Astrocyte (in vitro differentiated cells and primary cell): ENCODE results near the gene APBB1IP. TPM values are rescaled to one million over a fixed set of nuclear protein-coding genes. Genes with fewer than 3 reads are reported as not detected.

Experiments used
- DNase-seq: peaks from one replicate; pipeline ENCODE4 v3.0.0-alpha.2; 2010; ENCODE audit warnings: low read depth
- FAIRE-seq: peaks from 2 replicates; lab custom pipeline; 2011; peaks lifted over from hg19 to GRCh38; lab: Jason Lieb, UNC
- H2AFZ ChIP-seq: 2 replicates; pipeline ENCODE4 v1.6.0; 2012; ENCODE audit warnings: low read depth, low read length, inconsistent platforms
- H3K27ac ChIP-seq: 2 replicates; pipeline ENCODE4 v1.5.1; 2011; ENCODE audit warnings: low read depth, low read length, inconsistent platforms
- H3K27me3 ChIP-seq: 2 replicates; pipeline ENCODE4 v1.6.0; 2011; ENCODE audit warnings: low read length, inconsistent platforms; ENCODE audit not compliant: insufficient read depth
- H3K36me3 ChIP-seq: 2 replicates; pipeline ENCODE4 v1.5.1; 2011; ENCODE audit warnings: low read length, inconsistent platforms; ENCODE audit not compliant: insufficient read depth
- H3K4me1 ChIP-seq: 2 replicates; pipeline ENCODE4 v1.5.1; 2011; ENCODE audit warnings: low read length, inconsistent platforms; ENCODE audit not compliant: insufficient read depth
- H3K4me2 ChIP-seq: 2 replicates; pipeline ENCODE4 v1.6.0; 2012; ENCODE audit warnings: low read length, inconsistent platforms
- H3K4me3 ChIP-seq: 2 replicates; pipeline ENCODE4 v1.5.1; 2011; ENCODE audit warnings: low read depth, mild to moderate bottlenecking, low read length, inconsistent platforms; ENCODE audit not compliant: insufficient read depth
- H3K79me2 ChIP-seq: 2 replicates; pipeline ENCODE4 v1.6.0; 2012; ENCODE audit warnings: mild to moderate bottlenecking, low read length, inconsistent platforms; ENCODE audit not compliant: insufficient read depth
- H3K9ac ChIP-seq: 2 replicates; pipeline ENCODE4 v1.6.0; 2012; ENCODE audit warnings: mild to moderate bottlenecking, low read length, inconsistent platforms
- H3K9me3 ChIP-seq: 2 replicates; pipeline ENCODE4 v1.5.1; 2012; ENCODE audit warnings: low read depth, mild to moderate bottlenecking, low read length, inconsistent platforms; ENCODE audit not compliant: insufficient read depth
- H4K20me1 ChIP-seq: 2 replicates; pipeline ENCODE4 v1.6.0; 2012; ENCODE audit warnings: low read length, inconsistent platforms; ENCODE audit not compliant: insufficient read depth
- H3K27ac Mint-ChIP-seq: one replicate; pipeline ENCODE4 v1.8.0; 2021; ENCODE audit warnings: mild to moderate bottlenecking, mixed read lengths; ENCODE audit not compliant: unreplicated experiment
- H3K27me3 Mint-ChIP-seq: one replicate; pipeline ENCODE4 v1.8.0; 2021; ENCODE audit warnings: low read depth, mixed read lengths; ENCODE audit not compliant: unreplicated experiment
- H3K36me3 Mint-ChIP-seq: one replicate; pipeline ENCODE4 v1.8.0; 2021; ENCODE audit warnings: low read depth, mixed read lengths; ENCODE audit not compliant: unreplicated experiment
- H3K4me1 Mint-ChIP-seq: one replicate; pipeline ENCODE4 v1.8.0; 2021; ENCODE audit warnings: low read depth, mixed read lengths; ENCODE audit not compliant: unreplicated experiment
- H3K4me3 Mint-ChIP-seq: one replicate; pipeline ENCODE4 v1.8.0; 2021; ENCODE audit warnings: mild to moderate bottlenecking, moderate library complexity, mixed read lengths; ENCODE audit not compliant: unreplicated experiment
- H3K9me3 Mint-ChIP-seq: one replicate; pipeline ENCODE4 v1.8.0; 2021; ENCODE audit warnings: mild to moderate bottlenecking, mixed read lengths; ENCODE audit not compliant: unreplicated experiment
- CTCF ChIP-seq: IDR thresholded peaks from 2 replicates; pipeline ENCODE4 v1.5.1; 2011; ENCODE audit warnings: low read depth, mild to moderate bottlenecking, inconsistent platforms, low read length, moderate library complexity; ENCODE audit not compliant: insufficient read depth
- EZH2 ChIP-seq: IDR thresholded peaks from 2 replicates; pipeline ENCODE4 v1.6.1; 2012; ENCODE audit warnings: mild to moderate bottlenecking, low read length, inconsistent platforms; ENCODE audit not compliant: insufficient read depth
- total RNA-seq: library from RNA; stranded (reverse); gene quantifications from 2 replicates; pipeline ENCODE4 v1.2.1, GENCODE V29; 2021

Gene APBB1IP
- total RNA-seq, 1 donor from 2014 or later, result 0.23 TPM

DNA sequence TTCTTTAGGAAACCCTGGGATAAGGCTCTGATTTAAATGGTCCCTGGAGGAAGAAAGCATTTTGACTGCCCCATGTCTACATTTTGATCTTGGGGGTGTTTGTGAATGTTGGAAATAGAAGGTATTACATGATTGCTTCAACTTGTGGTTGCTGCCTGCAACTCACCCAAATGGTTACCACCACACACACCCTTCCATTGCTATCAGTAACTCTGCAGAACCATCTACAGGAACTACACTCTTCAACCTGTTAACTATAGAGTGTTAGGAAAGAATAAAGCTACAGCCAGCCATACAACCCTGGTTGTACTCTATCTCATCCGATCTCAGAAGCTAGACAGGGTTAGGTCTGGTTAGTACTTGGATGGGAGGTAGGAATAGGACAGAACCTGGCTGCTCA is 71.2 kb downstream of the APBB1IP start:
- Histone ChIP-seq H2AFZ (no peak overlapping the region), H4K20me1 (no peaks in the 10 kb centered on the region), H3K36me3 (no peaks in the 10 kb centered on the region), H3K79me2 (no peaks in the 10 kb centered on the region), H3K4me3 (no peak overlapping the region), H3K4me1 (no peaks in the 10 kb centered on the region), H3K4me2 (no peak overlapping the region), H3K9me3 (no peaks in the 10 kb centered on the region), H3K9ac (no peak overlapping the region), H3K27me3 (no peaks in the 10 kb centered on the region), H3K27ac (no peak overlapping the region)
- DNase-seq (no peak), FAIRE-seq (no peak)
- Mint-ChIP-seq H3K27ac (no peak overlapping the region), H3K4me1 (no peaks in the 10 kb centered on the region), H3K27me3 (no peaks in the 10 kb centered on the region), H3K9me3 (peaks cover 18% of the 10 kb centered on the region), H3K36me3 (no peaks in the 10 kb centered on the region), H3K4me3 (no peak overlapping the region)
- no peak for TF ChIP-seq CTCF
- no peak for TF ChIP-seq EZH2

- Mint-ChIP-seq H3K36me3 (no peaks in the 10 kb centered on the region), H3K27ac (no peak overlapping the region)
Observed at GRCh38 chr10:26513101-26513500, 75.0 kb downstream of the APBB1IP start.

More at GRCh38 chr10:26513101-26513500, 75.0 kb downstream of the APBB1IP start:
- no peak overlapping the region for H3K9ac ChIP-seq
- Mint-ChIP-seq H3K4me3 (no peak overlapping the region), H3K27me3 (no peaks in the 10 kb centered on the region), H3K4me1 (no peaks in the 10 kb centered on the region), H3K9me3 (peaks cover 14% of the 10 kb centered on the region)
- no peak for FAIRE-seq
- no peaks in the 10 kb centered on the region for H3K36me3 ChIP-seq
- no peak overlapping the region for H3K27ac ChIP-seq
- no peaks in the 10 kb centered on the region for H3K9me3 ChIP-seq
- H3K4me1 ChIP-seq, result no peaks in the 10 kb centered on the region
- TF ChIP-seq EZH2, result no peak
- TF ChIP-seq CTCF, result no peak
- no peaks in the 10 kb centered on the region for H4K20me1 ChIP-seq
- H3K4me3 ChIP-seq, result no peak overlapping the region
- H2AFZ ChIP-seq, result no peak overlapping the region
- H3K79me2 ChIP-seq, result no peaks in the 10 kb centered on the region
- no peak for DNase-seq
- H3K27me3 ChIP-seq, result no peaks in the 10 kb centered on the region
- H3K4me2 ChIP-seq, result no peak overlapping the region
